GM11168 (cell line): ENCODE results near the gene ST8SIA1.

ENCODE experiments used
- in situ Hi-C: fragments of 300-500 bp; cut with MboI; formaldehyde crosslinking; loops from one replicate; pipeline ENCODE4 v1.12.0; 2022; ENCODE audit warnings: low sequenced_read_pairs; ENCODE audit not compliant: unreplicated experiment

The ST8SIA1 gene

DNA sequence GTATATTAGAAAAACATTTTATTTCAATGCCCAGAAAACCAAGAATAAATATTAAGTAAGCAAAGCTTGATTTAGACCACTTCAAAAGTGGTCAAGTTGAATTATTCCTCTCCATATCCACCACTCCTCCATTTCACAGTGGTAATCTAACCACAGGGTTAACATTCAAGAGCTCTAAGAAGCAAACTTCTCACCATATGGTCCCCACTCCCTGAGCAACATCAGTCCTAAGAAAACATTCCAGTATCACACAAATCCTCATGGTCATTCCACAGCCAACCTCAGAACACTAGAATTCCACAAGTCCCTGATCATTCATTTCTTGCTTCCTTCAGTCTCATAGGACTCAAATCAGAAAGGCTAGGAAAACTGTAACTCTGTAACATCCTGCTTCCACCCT, 47.9 kb downstream of the ST8SIA1 start:
- in situ Hi-C loops: no loop called here

DNA sequence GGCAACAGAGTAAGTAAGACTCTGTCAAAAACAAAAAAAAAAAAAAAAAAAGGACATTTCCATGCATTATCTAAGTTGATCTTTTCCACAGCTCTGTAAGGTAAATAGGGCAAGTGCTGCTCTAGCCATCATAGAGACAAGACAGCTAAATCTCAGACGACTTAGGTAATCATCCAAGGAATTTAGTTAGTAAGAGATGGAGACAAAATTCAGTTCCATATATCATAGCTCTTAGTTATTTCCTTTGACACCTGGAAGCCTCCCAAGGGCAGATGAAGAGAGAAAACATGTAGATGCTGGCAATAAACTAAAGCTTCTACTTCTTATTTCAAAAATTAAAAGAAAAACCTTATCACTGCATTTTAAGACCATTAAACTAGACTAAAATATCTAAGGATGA, 48.7 kb downstream of the ST8SIA1 start:
- in situ Hi-C loops: no loop called here

DNA sequence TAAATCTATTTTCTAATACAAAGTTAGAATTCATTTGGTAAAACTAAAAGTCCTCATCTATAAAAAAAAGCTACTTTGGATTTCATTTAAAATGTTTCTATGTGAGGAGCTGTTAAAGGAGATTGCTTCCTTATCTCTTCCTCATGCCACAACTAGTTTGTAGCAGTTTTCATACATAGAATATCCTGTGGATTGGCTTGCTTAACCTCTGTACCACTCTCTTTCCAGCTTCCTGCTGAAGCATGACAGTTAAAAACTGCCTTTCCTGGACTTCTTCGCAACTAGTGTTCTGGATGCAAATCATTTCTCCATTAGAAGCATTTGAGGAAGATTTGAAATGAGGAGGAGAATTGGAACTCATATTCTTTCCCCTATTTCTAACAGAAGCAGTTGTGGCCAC, 49.6 kb downstream of the ST8SIA1 start:
- in situ Hi-C loops: no loop called here

DNA sequence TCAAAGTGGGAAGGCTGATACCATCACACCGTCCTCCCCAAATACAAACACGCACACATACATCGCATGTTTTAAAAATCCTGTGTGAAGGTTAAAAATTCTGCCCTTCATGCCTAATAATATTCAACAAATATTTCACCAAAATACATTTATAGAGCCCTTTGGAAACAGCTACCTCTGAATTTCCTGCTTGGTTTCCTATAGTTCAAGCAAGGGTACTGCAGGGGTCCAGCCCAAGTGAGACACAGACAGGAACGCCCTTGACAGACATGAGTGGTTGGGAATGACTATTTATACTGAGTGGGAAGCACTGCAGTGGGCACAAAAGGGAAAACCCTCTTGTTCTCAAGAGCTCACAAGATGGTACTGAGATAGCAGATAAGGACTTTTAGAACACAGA, 51.0 kb downstream of the ST8SIA1 start:
- in situ Hi-C loops: no loop called here

DNA sequence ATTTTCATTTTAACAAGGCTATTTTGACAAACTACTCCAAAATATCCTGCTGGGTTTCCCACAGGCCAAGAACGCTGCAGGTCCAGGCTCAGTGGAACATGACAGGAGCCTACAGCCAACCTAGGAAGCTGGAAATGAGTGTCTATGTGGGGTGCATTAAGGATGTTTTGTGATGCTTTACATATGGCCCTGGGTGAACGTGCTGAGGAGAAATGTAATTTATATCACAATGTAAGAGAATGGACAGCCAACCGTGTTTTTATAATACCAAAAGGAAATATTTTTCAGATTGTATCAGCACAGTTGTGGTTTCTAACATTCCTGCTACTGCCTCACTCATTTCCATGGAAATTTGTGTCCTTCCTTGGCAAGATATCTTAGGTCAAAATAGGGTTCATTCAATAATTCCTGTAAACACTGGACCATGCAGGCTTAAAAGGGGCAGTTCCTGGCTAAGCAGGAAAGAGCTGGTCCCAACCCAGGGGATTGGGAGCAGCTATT, 51.5 kb downstream of the ST8SIA1 start:
- in situ Hi-C loops: no loop called here

DNA sequence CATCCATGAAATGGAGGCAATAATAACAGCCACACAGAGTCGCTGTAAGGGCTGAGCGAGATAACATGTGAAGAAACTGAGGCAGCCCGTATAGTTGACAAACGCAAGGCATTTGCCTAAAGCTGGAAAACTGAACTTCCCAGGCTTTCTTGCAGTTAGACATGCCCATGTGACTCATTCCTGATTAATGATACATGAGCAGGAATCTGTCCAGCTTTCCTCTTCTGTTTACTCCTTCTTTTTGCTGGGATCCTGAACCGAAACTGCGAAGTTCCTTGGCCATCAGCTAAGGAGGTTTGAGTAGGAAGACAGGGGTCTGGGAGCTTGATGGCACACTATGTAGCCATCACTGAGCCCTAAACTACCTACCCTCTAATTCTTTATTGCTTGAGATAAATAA, 52.2 kb downstream of the ST8SIA1 start:
- in situ Hi-C loops: no loop called here

DNA sequence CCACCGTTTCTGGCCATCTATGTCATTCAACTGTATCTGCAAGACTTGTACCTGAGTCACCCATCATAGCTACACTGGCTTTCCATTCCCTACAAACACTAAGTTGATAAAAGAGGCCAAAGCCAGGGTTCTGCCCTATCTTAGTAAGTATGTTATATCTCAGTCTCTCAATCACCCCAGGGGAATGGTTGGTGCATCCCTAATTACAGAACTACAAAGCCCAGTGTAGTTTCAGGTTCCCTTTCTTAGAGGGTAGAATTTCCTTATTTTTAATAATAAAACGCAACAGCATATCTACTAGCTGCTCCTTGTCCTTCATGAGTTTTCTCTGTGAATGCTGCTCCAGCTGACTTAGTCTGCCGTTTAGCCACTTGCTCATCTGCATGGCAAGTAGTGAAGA, 57.6 kb downstream of the ST8SIA1 start:
- in situ Hi-C loops: no loop called here

DNA sequence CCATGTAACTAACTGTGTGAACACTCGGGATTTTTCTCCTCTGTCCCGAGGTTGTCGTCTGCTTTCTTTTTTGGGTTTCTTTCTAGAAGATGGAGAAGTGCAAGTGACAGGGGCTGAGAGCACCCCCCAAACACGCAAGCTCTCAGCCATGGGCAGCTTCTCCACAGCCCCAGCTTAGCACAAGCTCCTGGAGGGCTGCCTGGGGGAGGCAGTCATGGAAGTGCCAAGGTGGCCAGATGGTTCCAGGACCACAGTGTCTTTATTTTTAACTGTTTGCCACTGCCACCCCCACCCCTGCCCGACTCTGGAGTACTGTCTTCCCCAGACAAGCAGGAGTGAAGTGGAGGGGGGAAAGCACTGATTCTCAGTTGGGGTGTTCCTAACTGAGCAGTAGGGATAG, 58.2 kb downstream of the ST8SIA1 start:
- in situ Hi-C loops: no loop called here

DNA sequence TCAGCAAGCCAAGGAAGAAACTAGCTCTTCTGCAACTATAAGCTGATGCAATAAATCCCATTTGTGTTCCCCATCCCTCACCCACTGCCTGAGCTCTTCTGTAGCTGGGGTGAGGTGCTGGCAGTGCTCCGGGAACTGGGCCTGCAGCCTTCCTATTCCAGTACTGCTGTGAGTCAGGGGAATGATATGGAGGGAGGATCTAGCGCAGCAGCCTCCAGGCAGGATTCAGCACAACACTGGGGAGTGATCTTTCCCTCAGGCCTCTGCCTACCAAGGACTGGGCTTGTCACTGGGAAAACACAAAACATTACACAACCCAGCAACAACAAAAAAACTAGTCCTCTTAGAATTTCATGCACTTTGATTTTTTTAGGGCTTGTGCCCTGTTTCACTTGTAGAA, 58.7 kb downstream of the ST8SIA1 start:
- in situ Hi-C loops: no loop called here

DNA sequence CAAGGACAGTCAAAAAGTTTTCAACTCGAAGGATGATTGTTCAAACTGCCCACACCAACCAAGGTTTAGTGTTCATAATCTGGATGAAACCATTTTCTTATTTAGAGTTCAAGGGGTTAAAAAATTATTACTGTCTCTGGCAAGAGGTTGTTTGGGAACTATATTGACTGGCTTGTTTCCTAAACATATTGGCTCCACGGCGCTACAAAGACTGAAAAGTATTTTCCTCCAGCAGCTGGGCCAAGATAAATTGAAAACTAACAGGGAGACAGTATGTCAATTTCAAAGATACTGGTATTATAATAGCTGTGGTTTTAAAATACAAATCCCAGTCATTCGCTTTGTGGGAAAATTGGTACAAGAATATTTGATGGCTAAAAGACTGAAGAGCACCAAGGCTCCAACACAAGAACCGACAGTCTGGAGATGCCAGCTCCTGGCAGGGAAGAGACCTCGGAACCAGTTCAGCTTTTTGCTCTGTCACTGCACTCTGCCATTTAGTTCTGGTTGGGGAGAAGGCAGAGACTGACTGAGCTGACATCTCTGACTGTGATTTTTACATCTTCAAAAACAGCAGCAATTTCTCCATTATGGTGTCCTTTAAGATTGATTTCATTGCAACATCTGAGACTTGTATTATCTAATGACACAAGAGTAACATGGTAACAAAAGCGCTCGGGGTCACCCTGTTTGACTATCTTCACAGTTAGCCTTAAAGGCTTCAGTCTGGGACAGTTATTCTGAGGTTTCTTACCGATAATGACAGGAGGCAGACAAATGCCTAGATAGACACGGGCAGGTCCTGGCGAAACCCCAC, 62.0 kb downstream of the ST8SIA1 start:
- in situ Hi-C loops: no loop called here

DNA sequence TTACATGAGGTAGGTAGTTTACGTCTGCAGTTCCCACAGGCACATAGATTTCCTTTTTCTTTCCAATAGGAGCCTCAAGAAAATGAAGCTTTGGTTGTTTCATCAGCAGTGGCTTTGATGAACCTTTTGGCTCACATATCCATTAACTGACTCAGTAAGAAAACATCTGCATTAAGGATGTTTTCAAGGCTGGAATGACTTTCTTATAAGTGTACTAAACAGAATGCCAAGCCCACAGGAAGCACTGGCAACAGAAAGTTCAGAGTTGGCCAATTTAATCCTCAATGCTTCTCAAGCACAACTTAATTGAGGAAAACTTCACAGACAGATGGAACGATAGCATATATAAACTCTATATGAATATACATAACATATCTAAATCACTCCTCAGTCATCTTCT, 63.5 kb downstream of the ST8SIA1 start:
- in situ Hi-C loops: no loop called here

DNA sequence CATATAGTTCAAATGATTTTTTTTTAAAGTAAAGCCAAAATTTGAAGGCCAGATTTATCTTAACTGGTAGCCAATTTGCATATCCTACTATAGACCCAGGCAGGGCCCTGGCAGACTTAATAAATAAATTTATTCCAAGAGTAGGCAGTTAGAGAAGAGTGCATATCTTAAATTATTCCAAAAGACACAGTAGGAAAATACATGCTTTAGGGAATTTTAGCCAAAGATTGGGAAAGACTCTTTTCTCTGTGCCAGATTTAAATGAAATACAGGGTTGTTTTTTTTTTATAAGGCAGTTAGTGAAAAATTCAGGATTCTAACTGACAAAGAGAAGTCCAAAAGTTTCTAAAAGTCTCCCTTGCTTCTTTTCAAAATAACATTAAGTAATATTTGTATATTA, 65.5 kb downstream of the ST8SIA1 start:
- in situ Hi-C loops: no loop called here

DNA sequence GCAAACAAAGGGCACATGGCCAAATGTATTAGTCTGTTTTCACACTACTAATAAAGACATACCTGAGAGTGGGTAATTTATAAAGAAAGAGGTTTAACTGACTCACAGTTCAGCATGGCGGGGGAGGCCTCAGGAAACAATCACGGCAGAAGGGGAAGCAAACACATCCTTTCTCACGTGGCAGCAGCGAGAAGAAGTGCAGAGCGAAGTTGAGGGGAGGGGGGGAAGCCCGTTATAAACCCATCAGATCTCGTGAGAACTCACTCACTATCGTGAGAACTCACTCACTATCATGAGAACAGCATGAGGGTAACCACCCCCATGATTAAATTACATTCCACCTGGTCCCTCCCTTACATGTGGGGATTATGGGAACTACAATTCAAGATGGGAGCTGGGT, 66.1 kb downstream of the ST8SIA1 start:
- in situ Hi-C loops: no loop called here

DNA sequence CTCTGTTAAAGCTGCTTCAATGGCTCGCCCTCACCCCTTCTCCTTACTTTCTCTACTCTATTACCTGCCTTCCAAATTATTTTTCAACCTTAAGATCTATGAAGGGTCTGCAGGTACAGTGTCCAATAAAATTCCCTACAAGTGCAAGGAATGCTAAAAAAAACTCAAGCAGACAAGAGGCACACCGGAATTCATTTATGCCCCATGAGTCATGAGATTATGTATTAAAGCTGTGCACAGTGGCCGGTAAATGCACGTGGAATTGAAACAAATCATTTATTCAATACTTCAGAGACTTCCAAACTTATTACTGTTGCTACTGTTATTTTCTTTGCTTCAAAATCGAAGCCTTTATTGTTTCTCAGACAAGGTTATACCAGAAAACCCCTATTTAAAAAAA, 68.4 kb downstream of the ST8SIA1 start:
- in situ Hi-C loops: no loop called here

DNA sequence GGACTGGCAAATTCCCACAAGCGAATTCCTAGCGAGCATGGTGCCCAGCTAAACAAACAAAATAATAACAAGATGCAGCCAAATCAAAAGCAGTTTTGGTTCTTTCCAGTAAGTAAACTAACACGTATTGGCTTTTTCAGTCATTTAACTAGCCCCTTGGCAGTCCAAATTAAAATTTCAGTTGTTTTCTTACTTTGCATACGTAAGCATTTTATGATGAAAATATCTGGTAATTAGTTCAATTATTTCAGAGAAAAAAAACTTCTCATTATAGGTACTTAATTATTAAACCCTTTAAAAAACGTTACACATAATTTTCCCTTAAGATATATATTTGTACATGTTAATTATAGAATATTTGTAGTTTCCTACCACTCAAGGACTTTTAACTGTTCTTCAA, 70.1 kb downstream of the ST8SIA1 start:
- in situ Hi-C loops: no loop called here

DNA sequence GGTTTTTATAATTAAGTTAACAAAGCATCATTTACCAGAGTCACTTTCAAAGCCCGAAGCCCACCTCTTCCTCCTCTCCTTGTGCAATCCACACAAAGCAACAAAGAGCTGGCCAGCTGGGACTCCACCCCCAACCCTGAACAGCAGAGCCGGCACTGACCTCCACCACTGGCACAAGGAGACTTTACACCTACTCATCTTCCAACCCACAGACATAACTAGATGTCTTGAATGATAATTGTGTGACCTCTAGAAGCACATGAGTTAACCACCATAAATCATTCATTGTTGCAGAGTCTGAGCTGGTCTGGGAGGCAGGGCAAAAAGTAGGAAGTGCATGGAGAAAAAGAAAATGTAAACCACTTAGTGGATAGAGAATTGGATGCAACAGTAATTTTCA, 72.2 kb downstream of the ST8SIA1 start:
- in situ Hi-C loops: no loop called here

DNA sequence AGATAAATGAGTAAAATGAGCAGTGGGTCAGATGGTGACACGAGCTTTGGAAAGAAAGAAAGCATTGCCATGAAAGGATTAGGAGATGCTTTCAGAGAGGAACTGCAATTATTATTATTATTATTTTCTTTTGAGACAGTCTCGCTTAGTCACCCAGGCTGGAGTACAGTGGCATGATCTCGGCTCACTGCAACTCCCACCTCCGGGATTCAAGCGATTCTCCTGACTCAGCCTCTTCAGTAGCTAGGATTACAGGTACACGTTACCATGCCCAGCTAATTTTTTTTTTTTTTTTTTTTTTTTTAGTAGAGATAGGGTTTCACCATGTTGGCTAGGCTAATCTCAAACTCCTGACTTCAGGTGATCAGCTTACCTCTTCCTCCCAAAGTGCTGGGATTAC, 77.4 kb downstream of the ST8SIA1 start:
- in situ Hi-C loops: no loop called here

DNA sequence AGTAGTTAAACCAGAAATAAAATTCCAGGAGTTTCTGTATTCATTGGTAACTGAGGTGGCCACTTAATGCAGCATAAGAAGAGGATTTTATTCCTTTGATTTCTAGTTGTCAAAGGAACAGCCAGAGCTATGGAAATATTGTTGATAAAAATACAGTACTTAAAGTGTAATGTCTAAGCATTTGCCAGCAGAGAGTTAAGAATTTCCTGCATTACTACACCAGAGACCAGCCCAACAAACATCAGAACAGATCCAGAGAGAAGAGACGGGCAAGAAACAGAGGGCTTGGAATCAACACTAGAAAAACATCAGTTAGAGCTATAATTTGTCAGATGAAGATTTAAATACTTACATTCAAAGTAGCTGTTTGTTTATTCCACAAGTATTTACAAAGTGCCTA, 77.9 kb downstream of the ST8SIA1 start:
- in situ Hi-C loops: no loop called here

DNA sequence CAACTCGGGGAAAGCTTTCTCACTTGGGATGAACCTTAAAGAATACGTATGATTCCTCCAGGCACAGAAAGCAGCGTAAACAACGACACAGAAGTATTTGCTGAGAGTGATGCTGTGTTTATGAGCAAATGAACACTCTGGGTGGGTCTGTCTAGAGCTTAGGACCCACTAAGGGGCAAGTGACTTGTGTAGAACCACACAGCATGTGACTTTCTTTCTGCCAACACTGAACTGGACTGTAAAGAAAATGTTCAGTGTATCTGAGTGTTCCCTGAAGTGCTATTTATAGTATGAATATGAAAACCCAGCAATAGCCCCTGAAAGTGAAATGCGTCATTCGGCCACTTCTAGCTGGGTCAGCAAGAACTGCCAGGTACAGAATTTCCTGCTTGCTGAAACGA, 78.5 kb downstream of the ST8SIA1 start:
- in situ Hi-C loops: no loop called here

DNA sequence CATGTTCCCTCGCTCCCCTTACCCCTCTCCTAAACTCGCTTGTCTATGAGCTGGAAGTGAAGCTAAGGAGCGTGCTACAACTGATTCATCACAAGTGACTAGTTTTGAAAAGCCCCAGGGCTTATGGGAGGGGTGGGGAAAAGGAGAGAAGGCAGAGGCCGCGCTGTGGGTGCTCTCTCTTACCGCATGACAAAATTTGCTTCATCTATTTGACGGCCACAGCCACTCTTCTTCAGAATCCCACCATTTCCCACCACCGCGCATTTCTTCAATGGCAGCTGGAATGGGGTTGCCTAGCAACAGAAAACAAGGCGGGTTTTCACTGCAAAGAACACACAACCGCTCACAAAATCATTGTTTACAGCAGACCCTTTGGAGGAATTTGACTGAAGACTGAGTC, 79.4 kb downstream of the ST8SIA1 start:
- in situ Hi-C loops: no loop called here

DNA sequence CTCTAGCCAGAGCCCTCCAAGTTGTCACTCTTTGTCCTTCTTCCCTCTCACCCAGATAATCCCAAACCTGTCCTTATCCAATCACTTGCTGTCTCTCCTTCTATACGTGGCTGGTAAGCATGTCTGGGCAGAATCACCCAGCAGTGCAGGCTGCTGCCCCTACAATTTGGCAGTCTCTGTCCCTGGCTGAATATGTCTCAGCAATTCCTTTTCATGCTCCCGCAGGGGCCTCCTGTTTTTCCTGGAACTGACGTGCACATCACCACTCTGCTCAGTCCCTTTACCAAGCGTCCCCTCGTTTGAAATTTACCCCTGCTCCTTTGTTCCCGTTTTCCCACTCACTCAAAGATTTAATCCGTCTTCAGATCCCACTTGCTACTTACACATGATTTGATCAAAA, 80.0 kb downstream of the ST8SIA1 start:
- in situ Hi-C loops: no loop called here

DNA sequence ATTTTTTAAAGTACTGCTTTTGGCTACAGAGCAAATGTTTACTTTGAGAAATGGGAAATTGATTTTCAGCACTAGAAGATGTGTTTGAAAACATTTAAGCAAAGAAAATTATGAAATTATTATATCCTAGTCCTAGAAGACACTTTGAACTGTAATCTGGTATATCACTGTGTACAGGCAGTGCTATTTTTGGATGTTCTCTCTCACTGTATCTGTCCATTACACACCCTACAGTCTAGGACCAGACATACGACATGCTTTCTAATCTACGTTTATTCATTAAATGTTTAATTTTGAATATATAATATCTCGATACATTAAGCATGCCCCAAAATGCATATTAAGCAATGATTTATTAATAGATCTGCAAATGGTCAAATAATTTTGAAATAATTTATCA, 82.5 kb downstream of the ST8SIA1 start:
- in situ Hi-C loops: no loop called here
